Aorta (tissue), 5 donors: ENCODE results near the gene RGS16. TPM values are rescaled to one million over a fixed set of nuclear protein-coding genes. Genes with fewer than 3 reads are reported as not detected.

Experiments
- ATAC-seq: fragments of 200-7000 bp; cut with Tn5 transposase; one replicate; pipeline ENCODE4 v1.9.1; 2022; ENCODE audit warnings: moderate library complexity; ENCODE audit not compliant: low FRiP score
- DNase-seq, 2 donors: peaks; one replicate each; pipeline ENCODE4 v3.0.0-alpha.2; 2020
- H3K27ac ChIP-seq, 2 donors: one replicate each; pipeline ENCODE4 v1.5.1; 2013; ENCODE audit warnings: low read length in 2 of 2, mild to moderate bottlenecking in 2 of 2, moderate library complexity in 2 of 2, control low read depth in 1 of 2, inconsistent platforms in 1 of 2, low read depth in 1 of 2
- H3K27me3 ChIP-seq, 2 donors: one replicate each; pipeline ENCODE4 v1.6.1; 2013; ENCODE audit warnings: control low read depth in 1 of 2, low read length in 1 of 2, mild to moderate bottlenecking in 1 of 2, moderate library complexity in 1 of 2; ENCODE audit not compliant: insufficient read depth in 2 of 2, control insufficient read depth in 1 of 2
- H3K36me3 ChIP-seq, 2 donors: one replicate each; pipeline ENCODE4 v1.6.1; 2013; ENCODE audit warnings: control low read depth in 1 of 2, low read length in 1 of 2, mild to moderate bottlenecking in 1 of 2; ENCODE audit not compliant: insufficient read depth in 2 of 2, control insufficient read depth in 1 of 2
- H3K4me1 ChIP-seq, 2 donors: one replicate each; pipeline ENCODE4 v1.6.1; 2013; ENCODE audit warnings: low read length in 2 of 2, control low read depth in 1 of 2, mild to moderate bottlenecking in 1 of 2, moderate library complexity in 1 of 2; ENCODE audit not compliant: insufficient read depth in 2 of 2, control insufficient read depth in 1 of 2
- H3K4me3 ChIP-seq, 2 donors: one replicate each; pipeline ENCODE4 v1.5.1; 2013; ENCODE audit warnings: low read length in 2 of 2, control low read depth in 1 of 2, mild to moderate bottlenecking in 1 of 2
- H3K9me3 ChIP-seq: one replicate; pipeline ENCODE4 v1.6.1; 2013; ENCODE audit warnings: mild to moderate bottlenecking, low read length; ENCODE audit not compliant: control insufficient read depth
- WGBS, 2 donors: extraction: QIAGEN DNeasy Blood & Tissue Kit; methylation state at CpG; one replicate each; pipeline ENCODE4 v1.1.7; 2013; 5-methylcytosine and 5-hydroxymethylcytosine counted together
- intact Hi-C, 2 donors: fragments of 100-400 bp; cut with DNase I; formaldehyde crosslinking; loops; one replicate each; pipeline versions ENCODE4 v1.14.2 to v1.15.0; 2022
- polyA plus RNA-seq, 2 donors: library from polyadenylated mRNA; stranded (reverse); fragments of 200-250 nt; gene quantifications; one replicate each; pipeline ENCODE4 v1.2.3, GENCODE V29; 2013
- total RNA-seq, 2 donors: library from RNA; stranded (reverse); fragmentation: NEBNext Ultra II Directional; extraction: Animal tissue kit (Norgen Biotek cat#: 25700); gene quantifications; one replicate each; pipeline ENCODE4 v1.2.1, GENCODE V29; 2021
- donor health status: healthy with polysubstance abuse.
- donor health status: Bipolar disorder and iron deficiency.
- donor health status: DM: no; HTN: no; CAD: no.
- donor health status: DM: no; HTN: no; CAD: no.
- donor health status: DM: yes; HTN: yes; CAD: no.

RGS16 gene
- total and polyA plus RNA-seq, 4 donors: 0.50 to 20.9 (median 8.1) TPM

- Histone ChIP-seq H3K9me3 (no peaks in the 10 kb centered on the region), H3K4me1 (no peaks in the 10 kb centered on the region), H3K27ac (no peak overlapping the region), H3K27me3 (no peaks in the 10 kb centered on the region), H3K36me3 (no peaks in the 10 kb centered on the region), H3K4me3 (no peak overlapping the region)
- 77 to 95% methylated on average over 1 of the region's 1 CpG for WGBS, 2 donors
- DNase-seq (no peak), ATAC-seq (no peak)
- intact Hi-C loops: no loop called here
Observed at GRCh38 chr1:182607566-182607965, 3.4 kb upstream of the RGS16 start.

GRCh38 chr1:182603646-182604174 is 479 bp downstream of the RGS16 start:
- no peak overlapping the region for H3K27ac ChIP-seq
- WGBS, 2 donors: 2% methylated on average over 12 of the region's 12 CpGs
- H3K27me3 ChIP-seq: no peaks in the 10 kb centered on the region
- H3K9me3 ChIP-seq: no peaks in the 10 kb centered on the region
- no peaks in the 10 kb centered on the region for H3K4me1 ChIP-seq
- H3K4me3 ChIP-seq: peak overlapping the region; percentile 23 to 29
- no peaks in the 10 kb centered on the region for H3K36me3 ChIP-seq
- peak; percentile 19 for ATAC-seq
- intact Hi-C loops: loop anchor here (1.0 to 5.0 kb wide), 5 partner anchors 11 to 183 kb away; no protein-coding TSS in a partner anchor
- DNase-seq: no peak

GRCh38 chr1:182602935-182603645 is 1.1 kb downstream of the RGS16 start:
- Histone ChIP-seq H3K4me1 (no peaks in the 10 kb centered on the region), H3K36me3 (no peaks in the 10 kb centered on the region), H3K27ac (no peak overlapping the region), H3K27me3 (no peaks in the 10 kb centered on the region), H3K9me3 (no peaks in the 10 kb centered on the region), H3K4me3 (no peak overlapping the region)
- ATAC-seq (peak; percentile 33), DNase-seq (no peak)
- WGBS, 2 donors: 6 to 13% methylated on average over 10 of the region's 10 CpGs
- intact Hi-C loops: loop anchor here (2.0 to 5.0 kb wide), 4 partner anchors 74 to 184 kb away; no protein-coding TSS in a partner anchor

- no peak overlapping the region for H3K27ac ChIP-seq
- no peak overlapping the region for H3K4me3 ChIP-seq
- H3K27me3 ChIP-seq: no peaks in the 10 kb centered on the region
- 66 to 80% methylated on average over 4 of the region's 4 CpGs for WGBS, 2 donors
- no peaks in the 10 kb centered on the region for H3K4me1 ChIP-seq
- DNase-seq (no peak), ATAC-seq (no peak)
- intact Hi-C loops: loop anchor here (1.0 to 5.0 kb wide), 5 partner anchors 75 to 185 kb away; no protein-coding TSS in a partner anchor
- H3K9me3 ChIP-seq: no peaks in the 10 kb centered on the region
- no peaks in the 10 kb centered on the region for H3K36me3 ChIP-seq
Observed at GRCh38 chr1:182601913-182602312, 2.3 kb downstream of the RGS16 start.

- DNase-seq (peak in 1 of 2 donors; percentile 65), ATAC-seq (peak; percentile 66)
- Histone ChIP-seq H3K4me3 (no peak overlapping the region), H3K27ac (no peak overlapping the region), H3K36me3 (no peaks in the 10 kb centered on the region), H3K4me1 (no peaks in the 10 kb centered on the region), H3K27me3 (no peaks in the 10 kb centered on the region), H3K9me3 (no peaks in the 10 kb centered on the region)
- 17 to 18% methylated on average over 6 of the region's 6 CpGs for WGBS, 2 donors
- intact Hi-C loops: loop anchor here (1.0 to 5.0 kb wide), 4 partner anchors 76 to 183 kb away; no protein-coding TSS in a partner anchor
Observed at GRCh38 chr1:182601416-182601786, 2.8 kb downstream of the RGS16 start.

DNA sequence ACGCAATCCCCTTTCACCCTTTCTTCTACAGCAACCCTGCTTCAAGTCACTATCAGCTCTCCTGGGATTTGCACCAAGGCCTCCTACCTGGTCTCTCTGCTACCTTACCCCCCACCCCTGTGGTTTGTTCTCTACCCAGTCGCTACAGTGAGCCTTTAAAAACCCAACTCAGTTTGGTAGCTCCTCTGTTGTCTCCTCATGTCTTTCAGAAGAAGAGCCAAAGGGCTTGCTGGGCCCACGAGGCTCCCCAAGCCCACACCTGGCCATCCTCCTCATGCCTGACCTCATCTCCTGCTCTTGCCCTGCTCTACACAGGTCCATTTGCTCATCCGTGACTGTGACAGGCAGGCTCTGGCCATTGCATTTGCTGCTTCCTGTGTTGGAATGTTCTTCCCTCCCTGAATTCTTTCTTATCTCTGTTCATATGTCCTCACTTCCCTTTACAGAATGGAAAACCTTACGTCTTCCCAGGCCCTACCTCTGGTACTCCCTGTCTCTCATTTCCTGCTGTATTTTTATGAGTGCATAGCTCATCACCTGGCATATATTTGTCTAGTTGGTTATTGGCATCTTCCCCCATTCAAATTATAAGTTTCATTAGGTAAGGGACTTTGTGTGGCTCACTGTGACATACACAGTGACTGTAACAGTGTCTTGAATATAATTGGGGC is 3.3 kb downstream of the RGS16 start:
- intact Hi-C loops: loop anchor here (1.0 to 5.0 kb wide), 4 partner anchors 76 to 183 kb away; no protein-coding TSS in a partner anchor
- H3K4me1 ChIP-seq: no peaks in the 10 kb centered on the region

DNA sequence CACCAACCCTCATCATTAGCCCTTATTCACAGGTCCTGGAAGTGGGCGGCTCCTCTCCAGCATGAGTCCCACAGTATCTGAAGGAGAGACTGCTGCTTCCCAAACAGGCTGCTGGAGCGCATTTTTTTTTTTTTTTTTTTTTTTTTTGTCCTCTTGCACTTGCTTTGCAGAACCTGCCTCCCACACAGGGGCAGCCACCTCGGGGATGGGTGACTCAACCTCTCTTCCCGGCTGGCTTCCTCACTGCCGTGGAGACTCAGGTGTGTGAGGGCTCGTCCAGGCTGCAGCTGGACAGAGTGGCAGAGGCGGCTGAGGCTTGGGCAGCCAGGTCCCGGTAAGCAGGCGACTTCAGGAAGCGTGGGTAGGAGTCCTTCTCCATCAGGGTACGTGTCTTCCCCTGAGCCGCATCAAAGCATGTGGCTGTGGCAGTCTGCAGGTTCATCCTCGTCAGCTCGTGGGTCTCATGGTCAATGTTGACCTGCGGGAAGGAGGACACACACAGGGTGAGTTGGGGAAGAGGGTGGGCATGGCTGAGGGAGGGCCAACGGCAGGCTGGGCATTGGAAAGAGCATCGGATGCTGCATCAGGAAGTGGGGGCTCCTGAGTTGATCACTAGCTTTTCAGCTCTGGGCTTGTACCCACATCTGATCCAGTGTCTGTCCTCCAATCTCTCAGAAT is 4.0 kb downstream of the RGS16 start:
- intact Hi-C loops: loop anchor here (5.0 kb wide), 3 partner anchors 77 to 102 kb away; no protein-coding TSS in a partner anchor
- H3K4me1 ChIP-seq: no peaks in the 10 kb centered on the region
- no peaks in the 10 kb centered on the region for H3K27me3 ChIP-seq
- H3K27ac ChIP-seq: no peak overlapping the region
- H3K36me3 ChIP-seq: no peaks in the 10 kb centered on the region
- no peaks in the 10 kb centered on the region for H3K9me3 ChIP-seq
- DNase-seq (no peak), ATAC-seq (no peak)
- 94% methylated on average over 17 of the region's 17 CpGs for WGBS, 2 donors
- no peak overlapping the region for H3K4me3 ChIP-seq

More for the DNA sequence above, 3.3 kb downstream of the RGS16 start:
- ATAC-seq: no peak
- Histone ChIP-seq H3K9me3 (no peaks in the 10 kb centered on the region), H3K27me3 (no peaks in the 10 kb centered on the region), H3K27ac (no peak overlapping the region), H3K36me3 (no peaks in the 10 kb centered on the region), H3K4me3 (no peak overlapping the region)
- WGBS, 2 donors: 71 to 72% methylated on average over 5 of the region's 5 CpGs
- DNase-seq: no peak

- intact Hi-C loops: loop anchor here in 1 of 2 donors (10.0 kb wide), 1 partner anchor 515 kb away; no protein-coding TSS in a partner anchor
- DNase-seq (no peak), ATAC-seq (no peak)
- Histone ChIP-seq H3K27ac (no peak overlapping the region), H3K9me3 (no peaks in the 10 kb centered on the region), H3K27me3 (no peaks in the 10 kb centered on the region), H3K4me3 (no peak overlapping the region), H3K4me1 (no peaks in the 10 kb centered on the region), H3K36me3 (no peaks in the 10 kb centered on the region)
- WGBS, 2 donors: 79 to 88% methylated on average over 6 of the region's 6 CpGs
Observed at GRCh38 chr1:182599339-182599738, 4.8 kb downstream of the RGS16 start.
